CD4-positive, alpha-beta T cell treated with Interleukin-4 for 4 hours (primary cell): ENCODE data around the gene IL22RA2.
A peak's percentile ranks its signal among the peaks of the same experiment; 100 is the strongest.
"Not testable (repeated sequence)": the region's sequence is repeated elsewhere in the genome, so short reads cannot be mapped to it uniquely, and the experiment has no call there.

ENCODE experiments used
- DNase-seq: peaks from one replicate; pipeline ENCODE4 v3.0.0-alpha.2; 2020

The IL22RA2 gene

GRCh38 chr6:137119196-137120104 lies 54.0 kb downstream of the IL22RA2 start:
- no peak for DNase-seq

GRCh38 chr6:137117581-137117980 lies 55.9 kb downstream of the IL22RA2 start:
- DNase-seq, result no peak

DNA sequence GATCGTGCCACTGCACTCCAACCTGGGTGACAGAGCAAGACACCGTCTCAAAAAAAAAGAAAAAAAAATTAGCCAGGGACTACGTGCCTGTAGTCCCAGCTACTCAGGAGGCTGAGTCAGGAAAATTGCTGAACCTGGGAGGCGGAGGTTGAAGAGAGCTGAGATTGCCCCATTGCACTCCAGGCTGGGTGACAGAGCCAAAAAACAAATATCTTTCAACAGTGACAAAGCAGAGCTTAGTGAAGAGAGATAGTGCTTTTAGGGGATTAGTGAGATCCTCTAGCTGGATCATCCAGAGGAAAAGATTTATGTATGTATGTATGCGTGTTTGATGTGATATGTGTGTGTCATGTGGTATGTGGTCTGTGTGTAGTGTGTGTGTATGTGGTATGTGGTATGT lies 56.6 kb downstream of the IL22RA2 start:
- no peak for DNase-seq

DNA sequence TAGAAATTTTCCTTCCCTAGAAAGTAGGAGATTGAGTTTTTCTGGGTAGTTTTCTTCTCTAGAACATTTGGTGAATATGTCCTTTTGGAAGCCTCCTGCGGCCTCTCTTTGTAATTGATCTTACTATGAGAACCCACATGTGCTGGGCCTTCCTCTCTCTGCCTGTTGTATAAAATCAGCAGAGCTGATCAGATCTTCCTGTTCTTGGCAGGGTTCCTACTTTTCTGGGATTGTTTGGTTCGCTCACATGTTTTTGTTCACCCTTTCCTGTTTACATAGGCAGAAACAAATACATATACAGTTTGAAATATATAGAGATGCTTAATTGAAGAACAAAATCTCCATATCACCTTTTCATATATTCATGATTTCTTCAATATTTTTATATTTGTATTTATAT lies 57.8 kb downstream of the IL22RA2 start:
- no peak for DNase-seq

- no peak for DNase-seq
Observed at GRCh38 chr6:137112067-137112355, 61.4 kb downstream of the IL22RA2 start.

- no peak for DNase-seq
Observed at GRCh38 chr6:137111296-137112066, 62.0 kb downstream of the IL22RA2 start.

GRCh38 chr6:137107767-137108105 lies 65.7 kb downstream of the IL22RA2 start:
- DNase-seq, result no peak

DNA sequence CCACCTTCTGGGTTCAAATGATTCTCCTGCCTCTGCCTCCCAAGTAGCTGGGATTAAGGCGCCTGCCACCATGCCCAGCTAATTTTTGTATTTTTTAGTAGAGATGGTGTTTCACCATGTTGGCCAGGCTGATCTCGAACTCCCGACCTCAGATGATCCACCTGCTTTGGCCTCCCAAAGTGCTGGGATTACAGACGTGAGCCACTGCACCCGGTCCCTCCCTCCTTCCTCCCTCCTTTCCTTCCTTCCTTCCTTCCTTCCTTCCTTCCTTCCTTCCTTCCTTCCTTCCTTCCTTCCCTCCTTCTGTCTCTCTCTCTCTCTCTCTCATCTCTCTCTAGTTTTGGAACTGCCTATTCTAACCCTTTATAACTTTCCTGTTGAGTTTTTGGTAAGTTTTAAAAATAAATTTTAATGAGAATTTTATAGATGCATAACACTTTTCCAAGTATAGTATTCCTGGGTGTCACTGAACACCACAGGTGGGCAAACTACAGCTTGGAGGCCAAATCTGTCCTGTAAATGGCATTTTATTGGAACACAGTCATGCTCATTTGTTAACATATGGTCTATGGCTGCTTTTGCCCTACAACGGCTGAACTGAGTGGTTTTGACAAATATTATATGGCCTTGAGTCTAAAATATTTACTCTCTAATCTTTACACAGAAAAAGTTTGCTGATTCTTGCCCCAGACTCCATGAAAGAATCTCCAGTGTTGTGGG lies 66.2 kb downstream of the IL22RA2 start:
- not testable (repeated sequence) for DNase-seq

DNA sequence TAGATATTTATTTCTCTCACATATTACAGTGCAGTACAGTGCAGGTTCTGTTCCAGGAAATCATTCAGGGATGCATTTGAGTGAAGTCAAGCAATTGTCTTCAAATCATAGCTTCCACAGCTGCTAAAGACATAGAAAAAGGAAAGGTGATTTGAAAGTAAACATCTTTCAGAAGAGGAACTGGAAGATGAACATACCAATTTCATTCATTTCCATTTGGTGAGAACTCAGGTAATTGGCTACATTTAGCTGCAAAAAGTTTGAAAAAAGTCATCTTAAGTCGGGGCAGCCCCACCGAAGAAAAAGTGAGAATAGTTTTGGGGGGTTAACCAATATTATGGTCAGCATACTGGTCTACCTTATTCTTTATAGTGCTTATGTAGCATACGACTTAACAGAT lies 67.3 kb downstream of the IL22RA2 start:
- no peak for DNase-seq

DNA sequence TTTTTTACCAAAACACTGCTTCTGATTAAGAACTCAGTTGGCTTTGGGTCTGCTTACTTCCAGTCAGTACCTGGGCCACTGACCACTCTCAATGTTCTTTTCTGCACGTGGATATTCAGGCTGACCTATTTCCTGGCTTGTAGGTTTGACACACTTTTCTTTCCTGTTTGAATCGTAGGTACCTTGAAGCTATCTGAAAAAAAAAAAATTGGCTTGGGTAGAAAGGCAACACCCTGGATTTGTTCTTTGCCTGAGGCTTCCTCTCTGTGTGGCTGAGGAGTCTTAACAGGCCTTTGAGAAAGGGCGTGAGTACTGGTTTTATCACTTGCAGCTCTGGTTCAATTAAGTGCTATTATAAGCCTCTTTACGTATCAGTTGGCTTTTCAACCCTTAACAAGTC lies 68.1 kb downstream of the IL22RA2 start:
- DNase-seq, result peak; percentile 1

GRCh38 chr6:137104926-137105325 lies 68.5 kb downstream of the IL22RA2 start:
- DNase-seq, result no peak

DNA sequence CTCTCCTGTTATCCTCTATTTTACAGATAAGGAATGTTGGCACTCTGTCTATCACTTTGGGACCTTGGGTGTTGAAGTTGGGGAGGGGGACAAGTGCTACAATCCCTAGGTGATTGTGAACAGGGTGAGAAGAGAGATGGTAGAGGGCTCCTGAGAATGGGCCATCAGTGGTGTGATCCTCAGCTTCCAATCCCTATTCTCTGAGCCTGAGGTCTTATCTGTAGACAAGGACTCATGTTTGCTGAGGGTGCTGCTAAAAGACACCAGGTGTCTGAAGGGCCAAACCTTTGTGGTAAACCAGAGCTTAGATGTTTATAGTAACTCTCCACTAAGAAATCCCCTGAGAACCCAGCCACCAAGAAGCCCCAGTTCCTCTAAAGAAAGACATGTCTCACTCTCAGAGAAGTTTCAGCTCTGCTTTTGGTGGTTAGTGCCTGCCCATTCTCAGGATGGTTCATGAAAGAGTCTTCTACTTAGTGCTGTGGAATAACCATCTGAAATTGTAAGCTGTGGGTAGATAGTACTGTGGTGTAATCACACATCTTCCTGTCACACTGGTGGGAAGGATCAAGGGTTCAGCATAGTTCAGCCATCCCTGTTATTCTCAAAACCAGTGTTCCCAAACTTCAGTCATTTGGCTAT lies 70.5 kb downstream of the IL22RA2 start:
- DNase-seq, result peak; percentile 14

- DNase-seq, result no peak
Observed at GRCh38 chr6:137102050-137102848, 71.2 kb downstream of the IL22RA2 start.

DNA sequence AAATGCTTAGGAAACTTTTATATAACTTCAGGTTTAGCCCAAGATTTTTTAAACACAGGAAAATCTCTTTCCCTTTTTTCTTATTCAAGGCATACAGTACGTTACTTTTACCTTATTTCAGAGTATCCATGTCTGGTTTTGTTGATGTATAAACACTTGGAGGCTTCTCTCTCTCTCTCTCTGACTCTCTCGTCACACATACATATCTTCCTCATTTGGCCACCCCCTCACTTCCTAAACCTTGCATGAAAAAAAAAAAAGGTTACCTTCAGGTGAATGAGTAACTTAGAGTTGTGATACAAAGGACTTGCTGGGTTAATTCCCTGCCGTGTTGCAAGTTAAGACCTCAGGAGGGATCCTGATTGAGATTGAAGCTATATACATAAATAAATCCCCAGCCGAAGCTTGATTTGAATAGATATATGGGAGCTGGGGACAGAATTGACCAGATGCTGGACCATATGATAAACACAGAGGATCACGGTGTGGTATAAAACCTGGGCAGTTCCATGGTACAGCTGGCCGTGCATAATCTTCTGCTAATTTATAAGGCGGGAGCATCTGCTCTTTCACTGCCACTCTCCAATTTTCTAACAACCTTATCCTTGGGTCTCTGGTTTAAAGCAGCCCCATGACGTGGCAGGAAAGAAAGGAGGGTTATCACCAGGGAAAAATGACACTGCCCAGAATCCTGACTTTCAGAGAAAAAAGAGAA lies 73.6 kb downstream of the IL22RA2 start:
- no peak for DNase-seq

GRCh38 chr6:137097526-137097925 lies 75.9 kb downstream of the IL22RA2 start:
- no peak for DNase-seq

DNA sequence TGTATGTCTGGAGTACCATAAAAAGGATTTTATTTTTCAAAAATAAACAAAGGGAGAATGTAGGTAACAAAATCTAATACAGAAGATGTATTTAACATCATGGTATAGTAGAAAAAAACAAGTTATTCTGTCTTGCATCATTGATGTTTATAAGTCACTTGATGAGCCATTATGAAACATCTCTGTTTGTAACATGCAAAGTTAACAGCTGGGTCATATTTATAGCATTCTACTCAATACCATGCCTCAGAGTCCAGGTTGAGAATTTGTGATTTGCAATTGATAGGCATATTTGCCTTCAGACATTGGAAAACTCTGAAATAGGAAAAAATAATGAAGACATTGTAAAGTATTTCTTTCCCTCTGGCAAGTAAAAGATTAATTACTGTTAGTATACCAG lies 76.4 kb downstream of the IL22RA2 start:
- DNase-seq, result no peak

DNA sequence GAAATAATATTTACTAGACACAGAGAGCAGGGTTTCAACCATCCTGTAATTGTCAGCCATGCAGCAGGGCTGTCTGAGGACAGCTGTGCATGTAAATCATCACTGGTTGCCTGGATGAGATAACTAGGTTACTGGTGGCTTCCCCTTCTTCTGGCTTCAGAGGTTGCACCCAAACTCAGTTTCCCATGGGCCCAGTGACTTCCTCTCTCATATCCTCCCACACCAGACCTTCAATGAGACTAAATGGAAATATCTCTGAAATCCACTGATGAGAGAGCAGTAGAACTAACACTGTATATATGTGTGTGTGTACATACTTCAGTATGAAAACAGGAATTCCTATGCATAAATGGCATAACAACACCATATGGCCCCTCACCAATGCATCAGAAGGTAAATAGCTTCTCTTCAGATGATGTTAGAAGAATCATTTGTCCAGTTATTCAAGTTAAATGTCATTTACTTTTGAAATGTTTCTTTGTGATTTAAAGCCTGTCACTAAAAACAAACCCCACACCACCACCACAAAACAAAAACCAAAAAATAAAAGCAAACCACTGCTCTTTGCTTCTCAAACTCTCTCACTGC lies 77.7 kb downstream of the IL22RA2 start:
- DNase-seq, result no peak

- DNase-seq, result no peak
Observed at GRCh38 chr6:137095093-137095492, 78.4 kb downstream of the IL22RA2 start.

GRCh38 chr6:137094411-137095008 lies 78.9 kb downstream of the IL22RA2 start:
- peak; percentile 61 for DNase-seq
